K562 (cell line): Measurements from ENCODE around the gene PODXL. TPM values are rescaled to one million over a fixed set of nuclear protein-coding genes. Genes with fewer than 3 reads are reported as not detected.

ENCODE experiments used
- BDP1 ChIP-seq: IDR thresholded peaks from 3 replicates; pipeline ENCODE4 v1.6.1; 2011; ENCODE audit not compliant: insufficient read length, insufficient read depth
- CBFA2T3 ChIP-seq: fragments of 450-650 bp; IDR thresholded peaks from 2 replicates; pipeline ENCODE4 v1.6.1; 2017
- CSDE1 ChIP-seq, 2 experiments: fragments of 450-650 bp; IDR thresholded peaks; 2 replicates each; pipeline ENCODE4 v1.6.1; 2016; ENCODE audit warnings: mild to moderate bottlenecking in 1 of 2
- E2F3 ChIP-seq: fragments of 250-450 bp; sonication (Bioruptor Pico); IDR thresholded peaks from 2 replicates; pipeline ENCODE4 v1.4.0; 2020; ENCODE audit warnings: mild to moderate bottlenecking
- GATAD2B ChIP-seq: fragments of 450-650 bp; IDR thresholded peaks from 2 replicates; pipeline ENCODE4 v1.6.1; 2017; ENCODE audit warnings: mild to moderate bottlenecking, borderline replicate concordance
- HDAC6 ChIP-seq: IDR thresholded peaks from 2 replicates; pipeline ENCODE4 v1.6.1; 2012; ENCODE audit warnings: low read depth, mild to moderate bottlenecking, control low read depth, inconsistent platforms, low read length, moderate library complexity
- KDM5B ChIP-seq: fragments of 200-600 bp; sonication (generic); IDR thresholded peaks from 2 replicates; pipeline ENCODE4 v1.6.1; 2012; ENCODE audit warnings: low read depth, mild to moderate bottlenecking, moderate library complexity, low read length, control low read depth, inconsistent platforms; ENCODE audit not compliant: insufficient replicate concordance
- KLF1 ChIP-seq: fragments of 450-650 bp; IDR thresholded peaks from 2 replicates; pipeline ENCODE4 v1.6.1; 2016; ENCODE audit warnings: missing genetic modification characterization, missing compliant biosample characterization
- MCM3 ChIP-seq: fragments of 450-650 bp; IDR thresholded peaks from 2 replicates; pipeline ENCODE4 v1.6.1; 2016
- MNT ChIP-seq, 2 experiments: fragments of 450-650 bp; conservative IDR thresholded peaks; 2 replicates each; pipeline ENCODE4 v1.6.1; 2017; ENCODE audit warnings: mild to moderate bottlenecking in 2 of 2, moderate library complexity in 2 of 2
- NCOR1 ChIP-seq: fragments of 450-650 bp; IDR thresholded peaks from 2 replicates; pipeline ENCODE4 v1.6.1; 2016; ENCODE audit warnings: mild to moderate bottlenecking, moderate library complexity
- NUFIP1 ChIP-seq: fragments of 450-650 bp; IDR thresholded peaks from 2 replicates; pipeline ENCODE4 v1.6.1; 2018; ENCODE audit not compliant: partially characterized antibody
- PHB2 ChIP-seq: fragments of 450-650 bp; IDR thresholded peaks from 2 replicates; pipeline ENCODE4 v1.6.1; 2017; ENCODE audit warnings: low read depth
- POLR2AphosphoS2 ChIP-seq: IDR thresholded peaks from 2 replicates; pipeline ENCODE4 v1.6.1; 2012; ENCODE audit warnings: low read length, improper control_type of control experiment
- SLC30A9 ChIP-seq: fragments of 250-450 bp; sonication (Bioruptor Pico); IDR thresholded peaks from 2 replicates; pipeline ENCODE4 v1.8.0; 2022; ENCODE audit warnings: mild to moderate bottlenecking, moderate library complexity
- SMAD3 ChIP-seq: fragments of 450-650 bp; formaldehyde crosslinking; conservative IDR thresholded peaks from 2 replicates; pipeline ENCODE4 v1.4.0; 2020; ENCODE audit warnings: mild to moderate bottlenecking
- SMARCB1 ChIP-seq: IDR thresholded peaks from 2 replicates; pipeline ENCODE4 v1.6.1; 2011; ENCODE audit warnings: improper control_type of control experiment, low read depth; ENCODE audit not compliant: insufficient read length
- SUPT5H ChIP-seq: fragments of 450-650 bp; IDR thresholded peaks from 2 replicates; pipeline ENCODE4 v1.6.1; 2016
- TAF15 ChIP-seq: fragments of 200-400 bp; formaldehyde crosslinking; IDR thresholded peaks from 2 replicates; pipeline ENCODE4 v1.6.1; 2017; ENCODE audit warnings: mild to moderate bottlenecking, low read depth, low read length, moderate library complexity
- ZC3H11A ChIP-seq: IDR thresholded peaks from 2 replicates; pipeline ENCODE4 v1.6.1; 2012; ENCODE audit warnings: low read depth, low read length, improper control_type of control experiment
- ZKSCAN1 ChIP-seq: fragments of 150-350 bp; IDR thresholded peaks from 2 replicates; pipeline ENCODE4 v1.6.1; 2016; ENCODE audit warnings: low read depth, low read length
- ZNF124 ChIP-seq: sonication (generic); formaldehyde crosslinking; IDR thresholded peaks from 2 replicates; pipeline ENCODE4 v1.8.1; 2022; ENCODE audit warnings: missing genetic modification reagents
- ZNF175 ChIP-seq: fragments of 200-800 bp; sonication (Bioruptor generic); IDR thresholded peaks from 2 replicates; pipeline ENCODE4 v1.6.1; 2016; ENCODE audit warnings: low read depth, mild to moderate bottlenecking, missing genetic modification characterization, missing compliant biosample characterization
- ZNF3 ChIP-seq: fragments of 250-450 bp; sonication (Bioruptor Pico); IDR thresholded peaks from 2 replicates; pipeline ENCODE4 v1.5.0; 2021; ENCODE audit warnings: mild to moderate bottlenecking, moderate library complexity
- ZNF354B ChIP-seq: fragments of 250-450 bp; sonication (Bioruptor Pico); IDR thresholded peaks from 2 replicates; pipeline ENCODE4 v1.4.0; 2020
- ZNF444 ChIP-seq: fragments of 250-450 bp; sonication (Bioruptor Pico); IDR thresholded peaks from 2 replicates; pipeline ENCODE4 v1.4.0; 2020; ENCODE audit warnings: mild to moderate bottlenecking, moderate library complexity
- ZNF592 ChIP-seq: fragments of 450-650 bp; IDR thresholded peaks from 2 replicates; pipeline ENCODE4 v1.6.1; 2017; ENCODE audit warnings: antibody characterized with exemption, mild to moderate bottlenecking
- ZZZ3 ChIP-seq: fragments of 450-650 bp; IDR thresholded peaks from 2 replicates; pipeline ENCODE4 v1.6.1; 2016; ENCODE audit warnings: antibody characterized with exemption, mild to moderate bottlenecking, moderate library complexity
- polyA plus RNA-seq, 8 experiments: library from polyadenylated mRNA; depleted of rRNA in 4 of 8; stranded (reverse) in 5 of 8; unstranded in 3 of 8; fragments of >200 nt; fragmentation: Nextera tagmentation in 2 of 8; fragmentation: Illumina TruSeq in 1 of 8; extraction: Ambion mirVana in 2 of 8; extraction: Trizol in 1 of 8; gene quantifications; 2 replicates each; pipeline versions ENCODE4 v1.2.1 to v1.2.3, GENCODE V29; 2011 to 2014; ENCODE audit warnings: inconsistent platforms in 1 of 8, missing spikeins in 1 of 8
- total RNA-seq, 7 experiments: library from RNA; depleted of rRNA in 6 of 7; stranded (reverse); fragments of >200 nt in 6 of 7; fragmentation: Illumina TruSeq in 2 of 7; extraction: Trizol in 2 of 7; gene quantifications; 2 replicates each; pipeline versions ENCODE4 v1.2.1 to v1.2.3, GENCODE V29; 2011 to 2021; ENCODE audit warnings: low replicate concordance in 1 of 7

PODXL gene
- total and polyA plus RNA-seq, 9 of the 15 experiments (the other 6 are each of a cell fraction or from before 2014, with no cell fraction given): 0.01 to 0.73 (median 0.07) TPM

DNA sequence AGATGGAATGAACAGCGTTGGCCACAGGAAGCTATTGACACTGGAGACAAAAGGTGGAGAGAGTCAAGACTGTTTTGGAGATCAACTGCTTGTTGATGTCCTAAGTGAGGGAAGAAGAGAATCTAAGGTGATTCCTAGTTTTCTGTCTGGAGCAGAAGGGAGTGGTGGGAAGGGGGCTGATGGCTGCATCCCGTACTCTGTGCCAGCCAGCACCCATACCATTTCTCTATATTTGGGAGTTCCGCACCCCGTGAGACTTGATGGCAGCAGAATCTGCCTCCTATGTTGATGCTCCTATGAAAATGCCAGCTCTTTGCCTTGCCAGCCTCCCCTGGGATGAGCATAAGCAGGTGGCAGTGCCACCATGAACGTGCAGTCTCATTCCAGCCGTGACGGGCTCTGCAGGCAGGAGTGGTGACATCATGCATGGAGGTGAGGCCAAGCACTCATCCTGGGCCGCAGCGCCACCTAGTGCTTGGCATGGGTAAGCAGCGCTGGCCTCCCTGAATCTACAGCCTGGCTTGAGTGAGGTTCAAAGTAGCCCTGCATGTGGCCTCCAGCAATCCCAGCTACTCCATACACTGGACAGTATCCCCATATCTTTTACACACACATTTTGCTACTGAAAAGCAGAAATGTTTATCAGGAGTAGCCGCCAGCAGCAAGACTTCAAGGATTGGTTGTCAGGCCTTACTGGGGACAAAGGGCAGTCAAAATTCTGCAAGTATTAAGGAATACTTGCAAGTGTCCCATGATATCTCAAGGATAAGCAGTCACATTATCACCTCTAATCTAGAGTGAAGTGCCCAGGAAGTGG, 43.0 kb downstream of the PODXL start (continued):
- no peak for TF ChIP-seq ZNF592
- no peak for TF ChIP-seq CSDE1 (IDR thresholded peaks at IDR 0.05)
- TF ChIP-seq ZZZ3: no peak
- no peak for TF ChIP-seq SMAD3
- TF ChIP-seq ZC3H11A: 0 out of 2 replicates have a peak, but pooled peaks have one; percentile 76
- no peak for TF ChIP-seq ZNF354B
- no peak for TF ChIP-seq MNT (conservative IDR thresholded peaks at IDR 0.05)
- no peak for TF ChIP-seq PHB2
- TF ChIP-seq KLF1 (tag): no peak; the same call in 1 of the 2 replicates
- TF ChIP-seq SMARCB1: peak; percentile 72
- TF ChIP-seq CBFA2T3: peak; percentile 27; the same call in 1 of the 2 replicates
- TF ChIP-seq NCOR1: no peak
- no peak for TF ChIP-seq ZNF444
- TF ChIP-seq HDAC6: no peak
- TF ChIP-seq KDM5B: no peak
- no peak for TF ChIP-seq POLR2AphosphoS2
- no peak for TF ChIP-seq BDP1
- TF ChIP-seq NUFIP1: no peak
- TF ChIP-seq MCM3: no peak
- TF ChIP-seq ZNF3 (CRISPR knock-in tag): no peak
- no peak for TF ChIP-seq SUPT5H
- no peak for TF ChIP-seq E2F3
- no peak for TF ChIP-seq SLC30A9 (CRISPR knock-in tag)
- TF ChIP-seq ZNF175 (CRISPR knock-in tag): no peak
- TF ChIP-seq TAF15: no peak
- no peak for TF ChIP-seq ZNF124
- TF ChIP-seq GATAD2B: no peak
- no peak for TF ChIP-seq ZKSCAN1
